SH-SY5Y (cell line): Measurements from ENCODE around the gene CEP192.

Experiments
- GATA2 ChIP-seq: IDR thresholded peaks from 2 replicates; pipeline ENCODE4 v1.6.1; 2011; ENCODE audit warnings: mild to moderate bottlenecking, low read depth, low read length
- GATA3 ChIP-seq: IDR thresholded peaks from 2 replicates; pipeline ENCODE4 v1.6.1; 2011; ENCODE audit warnings: low read depth, mild to moderate bottlenecking, low read length, moderate library complexity

The CEP192 gene

DNA sequence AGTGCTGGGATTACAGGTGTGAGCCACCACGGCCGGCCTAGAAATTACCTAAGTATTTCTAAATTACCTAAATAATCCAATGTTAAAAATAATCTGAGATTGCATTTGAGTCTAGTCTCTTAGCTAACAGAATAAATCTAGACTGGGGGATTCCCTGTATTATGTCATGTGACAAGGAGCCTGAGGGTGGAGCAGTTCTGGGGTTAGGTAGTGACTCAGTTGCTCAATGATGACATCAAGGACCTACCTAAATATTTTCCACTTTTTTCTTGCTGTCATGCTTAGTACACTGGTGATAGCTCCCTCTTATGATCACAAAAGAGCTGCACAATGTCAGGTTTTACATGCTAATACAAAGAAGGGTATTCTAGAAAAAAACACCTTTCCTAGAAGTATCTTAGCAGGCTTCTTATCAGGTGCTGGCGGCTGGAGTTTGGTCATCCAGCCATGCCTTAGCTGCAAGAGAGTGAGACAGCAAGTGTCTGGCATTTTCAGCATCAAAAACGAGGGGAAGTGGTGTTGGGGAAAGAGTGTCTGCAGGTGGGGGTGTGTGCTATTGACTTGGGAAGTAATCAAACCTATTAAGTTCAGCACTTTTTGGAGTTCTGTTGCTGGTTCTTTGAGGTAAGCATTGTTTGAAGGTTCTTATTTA is 17.5 kb upstream of the CEP192 start:
- no peak for TF ChIP-seq GATA3

GRCh38 chr18:12975488-12975887 is 15.7 kb upstream of the CEP192 start:
- TF ChIP-seq GATA2 (no peak), GATA3 (no peak)

DNA sequence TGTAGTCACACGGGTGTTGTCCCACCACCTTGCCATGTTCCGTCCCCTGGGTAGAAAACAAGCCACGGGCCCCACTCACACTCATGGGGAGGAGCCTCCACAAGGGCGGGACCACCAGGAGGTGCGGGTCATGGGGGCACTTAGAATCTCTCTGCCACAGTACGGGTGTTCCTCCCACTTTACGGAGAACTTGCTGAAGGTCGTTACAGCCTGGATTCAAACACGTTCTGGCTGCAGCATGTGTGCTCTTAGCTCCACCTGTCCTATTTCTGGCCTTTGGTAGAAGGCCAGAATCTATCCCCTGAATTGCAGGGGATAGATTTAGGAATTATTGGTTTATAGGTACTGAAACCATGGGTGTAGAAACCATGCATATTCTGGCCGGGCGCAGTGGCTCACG is 14.9 kb upstream of the CEP192 start:
- TF ChIP-seq GATA3, result no peak
- TF ChIP-seq GATA2, result no peak

GRCh38 chr18:12989397-12990122 is 1.6 kb upstream of the CEP192 start:
- TF ChIP-seq GATA3 (no peak), GATA2 (no peak)

- no peak for TF ChIP-seq GATA2
These were observed 1.1 kb upstream of the CEP192 start for GRCh38 chr18:12990123-12990475.

DNA sequence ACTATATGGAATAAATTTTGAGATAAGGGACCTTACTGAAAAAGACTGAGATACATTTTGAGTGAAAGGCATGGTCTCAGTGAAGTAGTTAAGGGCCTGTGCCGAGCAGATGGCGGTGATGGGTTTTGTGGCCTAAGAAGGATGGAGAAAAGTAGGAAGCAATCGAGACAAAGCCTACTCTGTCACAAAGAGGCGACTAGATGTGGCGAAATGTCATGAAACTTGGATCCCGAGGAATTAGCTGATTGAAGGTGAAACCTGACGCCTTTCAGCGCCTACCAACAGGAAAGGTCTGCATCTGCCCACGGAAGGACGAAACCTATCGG is 558 bp upstream of the CEP192 start:
- TF ChIP-seq GATA3, result no peak
- TF ChIP-seq GATA2, result no peak

- TF ChIP-seq GATA2 (no peak), GATA3 (no peak)
These were observed 638 bp downstream of the CEP192 start for GRCh38 chr18:12991821-12992179.

GRCh38 chr18:12993439-12993838 is 2.3 kb downstream of the CEP192 start:
- no peak for TF ChIP-seq GATA3

DNA sequence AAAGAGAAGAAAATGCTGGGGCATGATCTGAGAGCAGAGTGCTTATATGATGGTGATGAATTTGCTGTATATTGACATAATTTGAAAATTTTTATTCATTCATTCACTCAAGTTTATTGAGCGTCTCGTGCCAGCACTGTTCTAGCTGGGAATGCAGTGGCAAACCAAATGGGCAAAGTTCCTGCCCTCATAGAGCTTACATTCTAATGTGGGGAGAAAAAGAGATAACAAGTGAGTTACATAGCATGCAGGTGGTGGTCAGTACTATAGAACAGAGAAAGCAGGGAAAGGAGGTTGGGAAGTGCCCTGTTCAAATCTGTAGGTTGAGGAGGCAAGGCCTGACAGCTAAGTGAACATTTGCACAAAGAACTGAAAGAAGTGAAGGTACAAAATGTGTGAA is 4.3 kb downstream of the CEP192 start:
- TF ChIP-seq GATA3 (no peak), GATA2 (no peak)

DNA sequence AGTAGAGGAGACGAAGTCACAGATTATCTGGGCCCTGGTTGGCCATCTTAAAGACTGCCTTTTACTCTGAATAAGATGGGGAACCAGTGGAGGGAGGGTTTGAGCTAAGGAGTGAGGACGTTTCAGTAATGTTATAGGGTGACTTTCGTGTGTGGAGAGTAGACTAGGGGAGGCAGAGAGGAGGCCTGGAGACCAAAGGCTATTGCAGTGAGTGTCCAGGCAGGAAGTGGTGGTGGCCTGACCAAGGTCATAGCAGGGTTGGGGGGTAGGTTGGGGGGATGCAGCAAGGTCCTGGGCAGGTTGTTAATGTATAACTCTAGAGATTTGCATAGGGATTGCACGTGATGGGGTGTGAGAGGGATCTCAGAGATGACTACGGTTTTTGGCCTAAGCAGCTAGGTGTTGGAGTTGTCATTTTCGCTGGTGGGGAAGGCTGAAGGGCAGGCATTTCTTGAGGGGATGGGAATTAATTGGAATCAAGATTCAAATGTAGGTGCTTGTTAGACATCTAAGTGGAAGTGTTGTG is 4.9 kb downstream of the CEP192 start:
- TF ChIP-seq GATA3 (no peak), GATA2 (no peak)

- no peak for TF ChIP-seq GATA2
- TF ChIP-seq GATA3, result no peak
These were observed 5.6 kb downstream of the CEP192 start for GRCh38 chr18:12996661-12997292.

GRCh38 chr18:12998332-12999060 is 7.3 kb downstream of the CEP192 start:
- TF ChIP-seq GATA2 (no peak), GATA3 (no peak)

DNA sequence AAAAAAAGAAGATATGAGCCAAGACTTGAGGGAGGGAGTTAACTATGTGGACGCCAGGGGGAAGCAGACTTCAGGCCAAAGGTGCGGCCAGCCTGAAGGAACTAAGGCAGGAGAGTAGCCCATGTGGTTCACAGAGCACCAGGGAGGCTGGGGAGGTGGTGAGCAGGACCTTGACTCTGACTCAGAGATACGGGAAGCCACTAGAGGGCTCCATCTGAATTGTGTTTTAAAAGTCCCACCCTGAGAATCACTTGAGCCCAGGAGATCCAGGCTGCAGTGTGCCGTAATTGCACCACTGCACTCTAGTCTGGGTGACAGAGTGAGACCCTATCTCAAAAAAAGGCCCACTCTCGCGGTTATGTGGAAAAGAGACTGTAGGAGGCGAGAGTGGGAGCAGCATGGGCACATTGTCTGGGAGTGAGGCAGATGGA is 12.3 kb downstream of the CEP192 start:
- no peak for TF ChIP-seq GATA2
- no peak for TF ChIP-seq GATA3

- TF ChIP-seq GATA3 (no peak), GATA2 (no peak)
These were observed 13.2 kb downstream of the CEP192 start for GRCh38 chr18:13004396-13004795.

DNA sequence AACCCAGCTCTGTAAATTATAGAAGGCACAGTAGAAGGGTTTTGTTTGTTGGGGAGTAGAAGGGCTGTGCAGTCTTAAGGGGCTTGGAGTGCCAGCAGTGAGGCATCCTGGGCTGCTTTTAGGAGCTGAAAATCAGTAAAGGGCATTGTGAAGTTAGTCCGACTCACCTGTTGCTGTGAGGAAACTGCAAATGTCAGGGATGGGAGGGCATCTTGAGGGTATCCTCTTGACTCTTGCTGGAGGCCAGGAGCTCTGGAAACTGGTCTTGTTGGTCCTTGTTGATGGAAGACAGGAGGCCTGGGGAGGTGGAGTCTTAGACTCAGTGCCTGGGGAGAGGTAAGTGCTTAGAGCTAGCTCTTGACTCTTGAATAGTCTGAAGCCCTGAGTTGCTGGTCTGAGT is 14.1 kb downstream of the CEP192 start:
- TF ChIP-seq GATA2, result no peak
- TF ChIP-seq GATA3, result no peak
